Measurements from ENCODE around the gene HCN4. TPM values are rescaled to one million over a fixed set of nuclear protein-coding genes. Genes with fewer than 3 reads are reported as not detected.

Gene HCN4
- total RNA-seq, 1 donor from 2014 or later = 3.0 TPM

GRCh38 chr15:73282567-73283365 is 86.0 kb downstream of the HCN4 start:
- no peak for DNase-seq (ENCODE audit: low read depth)
- peaks cover 1% of the 10 kb centered on the region for H3K36me3 Mint-ChIP-seq (ENCODE audit: low read depth, unreplicated experiment)
- H3K4me3 Mint-ChIP-seq (ENCODE audit: unreplicated experiment) = no peak overlapping the region
- H3K9ac ChIP-seq (ENCODE audit: low read length) = no peak overlapping the region
- TF ChIP-seq CTCF (IDR thresholded peaks at IDR 0.05; ENCODE audit: insufficient read depth, low read depth, low read length) = no peak
- TF ChIP-seq EZH2 (IDR thresholded peaks at IDR 0.05; ENCODE audit: insufficient read depth, low read length) = no peak
- no peaks in the 10 kb centered on the region for H3K36me3 ChIP-seq (ENCODE audit: insufficient read depth, low read length)
- H3K4me1 Mint-ChIP-seq (ENCODE audit: low read depth, unreplicated experiment) = peaks cover 23% of the 10 kb centered on the region
- no peak overlapping the region for H2AFZ ChIP-seq (ENCODE audit: low read depth, low read length)
- H3K27me3 ChIP-seq (ENCODE audit: insufficient read depth, low read length) = no peaks in the 10 kb centered on the region
- no peak for FAIRE-seq
- H3K27ac Mint-ChIP-seq (ENCODE audit: unreplicated experiment) = no peak overlapping the region
- no peak overlapping the region for H3K27ac ChIP-seq (ENCODE audit: low read depth, low read length)
- H3K4me2 ChIP-seq (ENCODE audit: low read length) = no peak overlapping the region
- no peaks in the 10 kb centered on the region for H3K9me3 ChIP-seq (ENCODE audit: insufficient read depth, low read depth, low read length)
- H3K4me1 ChIP-seq (ENCODE audit: insufficient read depth, low read length) = no peaks in the 10 kb centered on the region
- no peaks in the 10 kb centered on the region for H4K20me1 ChIP-seq (ENCODE audit: insufficient read depth, low read length)
- no peaks in the 10 kb centered on the region for H3K27me3 Mint-ChIP-seq (ENCODE audit: low read depth, unreplicated experiment)
- no peaks in the 10 kb centered on the region for H3K79me2 ChIP-seq (ENCODE audit: insufficient read depth, low read length)
- no peak overlapping the region for H3K4me3 ChIP-seq (ENCODE audit: insufficient read depth, low read depth, low read length)
- no peaks in the 10 kb centered on the region for H3K9me3 Mint-ChIP-seq (ENCODE audit: unreplicated experiment)

- no peak for FAIRE-seq
- Mint-ChIP-seq H3K36me3 (ENCODE audit: low read depth, unreplicated experiment) (peaks cover 1% of the 10 kb centered on the region), H3K27ac (ENCODE audit: unreplicated experiment) (no peak overlapping the region)
These were observed 92.9 kb downstream of the HCN4 start for GRCh38 chr15:73275862-73276261.

More at GRCh38 chr15:73275862-73276261, 92.9 kb downstream of the HCN4 start:
- Histone ChIP-seq H3K9me3 (ENCODE audit: insufficient read depth, low read depth, low read length) (no peaks in the 10 kb centered on the region), H3K79me2 (ENCODE audit: insufficient read depth, low read length) (no peaks in the 10 kb centered on the region), H2AFZ (ENCODE audit: low read depth, low read length) (no peak overlapping the region), H3K4me3 (ENCODE audit: insufficient read depth, low read depth, low read length) (no peak overlapping the region), H3K27ac (ENCODE audit: low read depth, low read length) (no peak overlapping the region), H4K20me1 (ENCODE audit: insufficient read depth, low read length) (no peaks in the 10 kb centered on the region), H3K4me2 (ENCODE audit: low read length) (no peak overlapping the region), H3K9ac (ENCODE audit: low read length) (no peak overlapping the region), H3K36me3 (ENCODE audit: insufficient read depth, low read length) (no peaks in the 10 kb centered on the region), H3K4me1 (ENCODE audit: insufficient read depth, low read length) (no peaks in the 10 kb centered on the region), H3K27me3 (ENCODE audit: insufficient read depth, low read length) (no peaks in the 10 kb centered on the region)
- H3K4me3 Mint-ChIP-seq (ENCODE audit: unreplicated experiment) = no peak overlapping the region
- DNase-seq (ENCODE audit: low read depth) = no peak
- TF ChIP-seq CTCF (IDR thresholded peaks at IDR 0.05; ENCODE audit: insufficient read depth, low read depth, low read length) = no peak
- H3K9me3 Mint-ChIP-seq (ENCODE audit: unreplicated experiment) = no peaks in the 10 kb centered on the region
- H3K27me3 Mint-ChIP-seq (ENCODE audit: low read depth, unreplicated experiment) = no peaks in the 10 kb centered on the region
- peaks cover 2% of the 10 kb centered on the region for H3K4me1 Mint-ChIP-seq (ENCODE audit: low read depth, unreplicated experiment)
